ENCODE data around the gene TBKBP1. TPM values are rescaled to one million over a fixed set of nuclear protein-coding genes. Genes with fewer than 3 reads are reported as not detected.
"Not testable (repeated sequence)": the region's sequence is repeated elsewhere in the genome, so short reads cannot be mapped to it uniquely, and the experiment has no call there.

The TBKBP1 gene
- total RNA-seq, 1 donor from 2014 or later = 18.3 TPM

GRCh38 chr17:47678196-47678595 lies 15.8 kb upstream of the TBKBP1 start:
- Mint-ChIP-seq H3K9me3 (no peaks in the 10 kb centered on the region), H3K4me3 (no peak overlapping the region), H3K4me1 (no peaks in the 10 kb centered on the region), H3K27me3 (ENCODE audit: low read depth) (no peaks in the 10 kb centered on the region), H3K36me3 (ENCODE audit: low read depth) (peaks cover 44% of the 10 kb centered on the region), H3K27ac (ENCODE audit: unreplicated experiment) (no peak overlapping the region)
- DNase-seq (ENCODE audit: low read depth, low spot score) = no peak
- no peak for TF ChIP-seq CTCF (conservative IDR thresholded peaks at IDR 0.05)

- Mint-ChIP-seq H3K4me3 (no peak overlapping the region), H3K27me3 (ENCODE audit: low read depth) (peaks cover 2% of the 10 kb centered on the region), H3K9me3 (no peaks in the 10 kb centered on the region), H3K4me1 (peaks cover 3% of the 10 kb centered on the region), H3K27ac (ENCODE audit: unreplicated experiment) (no peak overlapping the region), H3K36me3 (ENCODE audit: low read depth) (peaks cover 56% of the 10 kb centered on the region)
- no peak for DNase-seq (ENCODE audit: low read depth, low spot score)
- TF ChIP-seq CTCF (conservative IDR thresholded peaks at IDR 0.05) = no peak
These were observed 11.8 kb upstream of the TBKBP1 start for GRCh38 chr17:47682138-47682537.

GRCh38 chr17:47682727-47683126 lies 11.2 kb upstream of the TBKBP1 start:
- not testable (repeated sequence) for H3K4me1 Mint-ChIP-seq; DNase-seq (ENCODE audit: low read depth, low spot score); H3K27me3 Mint-ChIP-seq (ENCODE audit: low read depth); H3K4me3 Mint-ChIP-seq; H3K27ac Mint-ChIP-seq (ENCODE audit: unreplicated experiment); H3K9me3 Mint-ChIP-seq
- peaks cover 52% of the 10 kb centered on the region for H3K36me3 Mint-ChIP-seq (ENCODE audit: low read depth)

- H3K27ac Mint-ChIP-seq (ENCODE audit: unreplicated experiment) = no peak overlapping the region
- H3K4me1 Mint-ChIP-seq = peaks cover 3% of the 10 kb centered on the region
- H3K4me3 Mint-ChIP-seq = no peak overlapping the region
- TF ChIP-seq CTCF (conservative IDR thresholded peaks at IDR 0.05) = no peak
- no peaks in the 10 kb centered on the region for H3K9me3 Mint-ChIP-seq
- H3K27me3 Mint-ChIP-seq (ENCODE audit: low read depth) = peaks cover 2% of the 10 kb centered on the region
- H3K36me3 Mint-ChIP-seq (ENCODE audit: low read depth) = peaks cover 46% of the 10 kb centered on the region
- DNase-seq (ENCODE audit: low read depth, low spot score) = no peak
These were observed 9.9 kb upstream of the TBKBP1 start for GRCh38 chr17:47684025-47684424.

- no peak overlapping the region for H3K27ac Mint-ChIP-seq (ENCODE audit: unreplicated experiment)
- peaks cover 3% of the 10 kb centered on the region for H3K4me1 Mint-ChIP-seq
- peaks cover 2% of the 10 kb centered on the region for H3K27me3 Mint-ChIP-seq (ENCODE audit: low read depth)
- H3K4me3 Mint-ChIP-seq = no peak overlapping the region
- H3K36me3 Mint-ChIP-seq (ENCODE audit: low read depth) = peaks cover 46% of the 10 kb centered on the region
- H3K9me3 Mint-ChIP-seq = no peaks in the 10 kb centered on the region
- TF ChIP-seq CTCF (conservative IDR thresholded peaks at IDR 0.05) = no peak
- DNase-seq (ENCODE audit: low read depth, low spot score) = no peak
These were observed 9.3 kb upstream of the TBKBP1 start for GRCh38 chr17:47684535-47685193.

GRCh38 chr17:47685556-47686275 lies 8.2 kb upstream of the TBKBP1 start:
- Mint-ChIP-seq H3K4me1 (peaks cover 3% of the 10 kb centered on the region), H3K4me3 (no peak overlapping the region), H3K36me3 (ENCODE audit: low read depth) (peaks cover 36% of the 10 kb centered on the region), H3K9me3 (no peaks in the 10 kb centered on the region), H3K27ac (ENCODE audit: unreplicated experiment) (no peak overlapping the region), H3K27me3 (ENCODE audit: low read depth) (peaks cover 2% of the 10 kb centered on the region)
- no peak for TF ChIP-seq CTCF (conservative IDR thresholded peaks at IDR 0.05)
- no peak for DNase-seq (ENCODE audit: low read depth, low spot score)

Measured in neural crest cell (in vitro differentiated cells).